Activated B cell treated with CpG ODN at 0.5 μM for 24 hours (primary cell): ENCODE measurements around the gene PPM1G. TPM values are rescaled to one million over a fixed set of nuclear protein-coding genes. Genes with fewer than 3 reads are reported as not detected.
"Not testable (repeated sequence)": the region's sequence is repeated elsewhere in the genome, so short reads cannot be mapped to it uniquely, and the experiment has no call there.

Experiments
- ATAC-seq: fragments of 200-7000 bp; cut with Tn5 transposase; one replicate; pipeline ENCODE4 v1.10.0; 2021; ENCODE audit warnings: low read depth, mild to moderate bottlenecking, moderate library complexity
- CTCF ChIA-PET: fragments of 350-600 bp; sonication (Branson Sonifier 250); formaldehyde crosslinking; loops from one replicate; lab custom pipeline; 2021; ENCODE audit warnings: antibody characterized with exemption; lab: Charles Lee
- POLR2A ChIA-PET: fragments of 350-600 bp; sonication (Branson Sonifier 250); formaldehyde crosslinking; loops from one replicate; lab custom pipeline; 2021; ENCODE audit warnings: antibody characterized with exemption; lab: Charles Lee
- DNase-seq: peaks from one replicate; pipeline ENCODE4 v3.0.0; 2022
- H3K27ac Mint-ChIP-seq: one replicate; pipeline ENCODE4 v1.8.0; 2020; ENCODE audit warnings: mixed read lengths
- H3K27me3 Mint-ChIP-seq: one replicate; pipeline ENCODE4 v1.8.0; 2021; ENCODE audit warnings: mixed read lengths
- H3K36me3 Mint-ChIP-seq: one replicate; pipeline ENCODE4 v1.8.0; 2021; ENCODE audit warnings: low read depth, mixed read lengths
- H3K4me1 Mint-ChIP-seq: one replicate; pipeline ENCODE4 v1.8.0; 2021; ENCODE audit warnings: mixed read lengths
- H3K4me3 Mint-ChIP-seq: one replicate; pipeline ENCODE4 v1.8.0; 2020; ENCODE audit warnings: mild to moderate bottlenecking, mixed read lengths
- H3K9me3 Mint-ChIP-seq: one replicate; pipeline ENCODE4 v1.8.0; 2020; ENCODE audit warnings: mixed read lengths
- intact Hi-C: fragments of 100-400 bp; cut with micrococcal nuclease; formaldehyde crosslinking; loops from one replicate; pipeline ENCODE4 v1.15.1; 2024
- total RNA-seq: library from RNA; stranded (reverse); gene quantifications from 2 replicates; pipeline ENCODE4 v1.2.3, GENCODE V29; 2022
- TF ChIP-seq, protein P1 (sequence below): fragments of 200-600 bp; IDR thresholded peaks from one replicate; pipeline ENCODE4 v1.8.0; 2022; ENCODE audit warnings: antibody characterized with exemption, mild to moderate bottlenecking

The PPM1G gene
- total RNA-seq, 1 donor from 2014 or later, result 74.7 TPM

DNA sequence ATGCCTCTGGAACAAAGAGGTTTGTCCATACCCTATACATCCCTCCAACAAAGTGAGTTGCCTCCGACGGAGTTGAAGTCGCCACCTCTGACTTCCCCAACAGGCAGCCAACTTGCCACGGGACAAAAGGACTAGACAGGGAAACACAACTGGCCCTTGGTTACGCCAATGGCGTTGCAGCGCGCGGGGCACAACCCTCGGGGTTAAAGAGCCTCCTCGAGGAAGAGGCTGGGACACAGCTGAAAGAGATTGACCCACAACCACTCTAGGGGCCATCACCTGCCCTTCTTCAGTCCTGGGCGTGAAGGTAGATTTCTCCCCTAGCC is 53.4 kb downstream of the PPM1G start:
- H3K27ac Mint-ChIP-seq, result peak overlapping the region; percentile 100
- CTCF ChIA-PET, result interaction anchor here (1.4 kb wide), 1 partner anchor 14 kb away, joined by 6 read pairs; the partner anchor contains the start of genes EIF2B4 and SNX17
- POLR2A ChIA-PET, result interaction anchor here (0.7 to 2.8 kb wide), 8 partner anchors 14 to 271 kb away, joined by 3 to 76 read pairs (median 19); partner anchors contain the start of genes ATRAID, EIF2B4, MPV17 and NRBP1
- no peaks in the 10 kb centered on the region for H3K27me3 Mint-ChIP-seq
- H3K4me1 Mint-ChIP-seq, result peaks cover 56% of the 10 kb centered on the region
- DNase-seq (no peak), ATAC-seq (peak; percentile 26)
- TF ChIP-seq, protein P1, sequence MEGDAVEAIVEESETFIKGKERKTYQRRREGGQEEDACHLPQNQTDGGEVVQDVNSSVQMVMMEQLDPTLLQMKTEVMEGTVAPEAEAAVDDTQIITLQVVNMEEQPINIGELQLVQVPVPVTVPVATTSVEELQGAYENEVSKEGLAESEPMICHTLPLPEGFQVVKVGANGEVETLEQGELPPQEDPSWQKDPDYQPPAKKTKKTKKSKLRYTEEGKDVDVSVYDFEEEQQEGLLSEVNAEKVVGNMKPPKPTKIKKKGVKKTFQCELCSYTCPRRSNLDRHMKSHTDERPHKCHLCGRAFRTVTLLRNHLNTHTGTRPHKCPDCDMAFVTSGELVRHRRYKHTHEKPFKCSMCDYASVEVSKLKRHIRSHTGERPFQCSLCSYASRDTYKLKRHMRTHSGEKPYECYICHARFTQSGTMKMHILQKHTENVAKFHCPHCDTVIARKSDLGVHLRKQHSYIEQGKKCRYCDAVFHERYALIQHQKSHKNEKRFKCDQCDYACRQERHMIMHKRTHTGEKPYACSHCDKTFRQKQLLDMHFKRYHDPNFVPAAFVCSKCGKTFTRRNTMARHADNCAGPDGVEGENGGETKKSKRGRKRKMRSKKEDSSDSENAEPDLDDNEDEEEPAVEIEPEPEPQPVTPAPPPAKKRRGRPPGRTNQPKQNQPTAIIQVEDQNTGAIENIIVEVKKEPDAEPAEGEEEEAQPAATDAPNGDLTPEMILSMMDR, result no peak
- H3K36me3 Mint-ChIP-seq, result peaks cover 22% of the 10 kb centered on the region
- peak overlapping the region; percentile 98 for H3K4me3 Mint-ChIP-seq
- H3K9me3 Mint-ChIP-seq, result no peaks in the 10 kb centered on the region
- intact Hi-C loops, result loop anchor here (1.0 to 2.0 kb wide), 9 partner anchors 14 to 272 kb away; partner anchors contain the start of genes ATRAID, EIF2B4, KHK and MPV17

DNA sequence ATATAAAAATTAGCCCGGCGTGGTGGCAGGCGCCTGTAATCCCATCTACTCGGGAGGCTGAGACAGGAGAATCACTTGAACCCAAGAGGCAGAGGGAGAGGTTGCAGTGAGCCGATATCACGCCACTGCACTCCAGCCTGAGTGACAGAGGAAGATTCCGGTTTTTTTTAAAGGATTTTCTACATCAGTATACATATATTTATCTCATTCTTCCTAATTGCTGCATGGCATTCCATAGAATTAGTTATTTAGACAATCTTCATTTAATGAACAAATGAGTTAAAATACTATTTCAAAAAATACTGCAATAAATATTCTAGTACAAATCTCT is 54.8 kb downstream of the PPM1G start:
- intact Hi-C loops, result no loop called here
- DNase-seq (no peak), ATAC-seq (no peak)
- ChIA-PET POLR2A (interaction anchor here (0.7 kb wide), 1 partner anchor 16 kb away, joined by 3 read pairs; no protein-coding TSS in a partner anchor), CTCF (interaction anchor here (0.8 kb wide), 1 partner anchor 13 kb away, joined by 3 read pairs; no protein-coding TSS in a partner anchor)
- Mint-ChIP-seq H3K27ac (no peak overlapping the region), H3K4me3 (no peak overlapping the region), H3K27me3 (no peaks in the 10 kb centered on the region), H3K9me3 (no peaks in the 10 kb centered on the region), H3K36me3 (peaks cover 27% of the 10 kb centered on the region), H3K4me1 (peaks cover 64% of the 10 kb centered on the region)
- TF ChIP-seq, protein P1, result no peak

DNA sequence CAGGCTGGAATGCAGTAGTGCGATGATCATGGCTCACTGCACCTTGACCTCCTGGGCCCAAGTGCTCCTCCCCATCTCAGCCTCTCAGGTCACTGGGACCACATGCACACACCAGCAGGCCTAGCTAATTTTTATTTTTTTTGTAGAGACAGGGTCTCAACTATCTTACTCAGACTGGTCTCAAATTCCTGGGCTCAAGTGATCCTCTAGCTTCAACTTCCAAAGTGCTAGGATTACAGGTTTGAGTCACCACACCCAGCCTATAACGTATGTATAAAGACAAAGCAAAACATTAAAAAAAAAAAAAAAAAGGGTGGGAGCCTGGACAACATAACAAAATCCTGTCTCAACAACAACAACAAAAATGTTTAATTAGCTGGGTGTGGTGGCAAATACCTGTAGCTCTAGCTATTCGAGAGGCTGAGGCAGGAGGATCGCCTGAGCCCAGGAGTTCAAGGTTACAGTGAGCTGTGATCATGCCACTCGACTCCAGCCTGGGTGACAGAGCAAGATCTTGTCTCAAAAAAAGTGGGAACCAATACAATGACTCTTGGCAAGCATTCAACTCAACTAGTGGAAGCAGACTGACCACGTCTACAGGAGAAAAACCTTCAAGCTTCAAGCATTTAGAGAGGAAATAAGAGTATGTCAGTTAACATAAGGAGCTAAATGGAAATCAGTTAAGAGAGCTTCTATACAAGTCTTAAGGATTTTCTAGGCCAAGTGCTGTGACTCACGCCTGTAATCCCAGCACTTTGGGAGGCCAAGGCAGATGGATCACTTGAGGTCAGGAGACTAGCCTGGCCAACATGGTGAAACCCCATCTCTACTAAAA is 55.4 kb downstream of the PPM1G start:
- ATAC-seq, result no peak
- CTCF ChIA-PET, result interaction anchor here (0.8 kb wide), 1 partner anchor 14 kb away, joined by 3 read pairs; no protein-coding TSS in a partner anchor
- POLR2A ChIA-PET, result interaction anchor here (0.7 kb wide), 1 partner anchor 17 kb away, joined by 3 read pairs; no protein-coding TSS in a partner anchor
- intact Hi-C loops, result no loop called here
- Mint-ChIP-seq H3K27ac (no peak overlapping the region), H3K4me3 (peak overlapping the region; percentile 15), H3K36me3 (peaks cover 29% of the 10 kb centered on the region), H3K27me3 (no peaks in the 10 kb centered on the region), H3K9me3 (no peaks in the 10 kb centered on the region), H3K4me1 (peaks cover 64% of the 10 kb centered on the region)
- DNase-seq, result no peak
- TF ChIP-seq, protein P1, result no peak

DNA sequence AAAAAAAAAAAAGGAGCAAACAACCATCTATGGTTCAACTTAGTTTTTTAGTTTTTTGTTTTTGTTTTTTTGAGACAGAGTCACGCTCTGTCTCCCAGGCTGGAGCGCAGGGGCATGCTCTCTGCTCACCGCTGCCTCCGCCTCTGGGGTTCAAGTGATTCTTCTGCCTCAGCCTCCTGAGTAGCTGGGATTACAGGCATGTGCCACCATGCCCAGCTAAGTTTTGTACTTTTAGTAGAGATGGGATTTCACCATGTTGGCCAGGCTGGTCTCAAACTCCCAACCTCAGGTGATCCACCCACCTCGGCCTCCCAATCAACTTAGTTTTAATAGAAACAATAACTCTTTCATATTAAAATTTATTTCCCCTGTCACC is 56.0 kb downstream of the PPM1G start:
- H3K27ac Mint-ChIP-seq, ATAC-seq, CTCF ChIA-PET, intact Hi-C loops, DNase-seq, H3K27me3 Mint-ChIP-seq, H3K9me3 Mint-ChIP-seq, H3K4me3 Mint-ChIP-seq: not testable (repeated sequence)
- H3K4me1 Mint-ChIP-seq, result peaks cover 61% of the 10 kb centered on the region
- POLR2A ChIA-PET, result interaction anchor here (0.7 to 1.2 kb wide), 2 partner anchors 16 to 356 kb away, joined by 3 to 4 read pairs; no protein-coding TSS in a partner anchor
- peaks cover 29% of the 10 kb centered on the region for H3K36me3 Mint-ChIP-seq

DNA sequence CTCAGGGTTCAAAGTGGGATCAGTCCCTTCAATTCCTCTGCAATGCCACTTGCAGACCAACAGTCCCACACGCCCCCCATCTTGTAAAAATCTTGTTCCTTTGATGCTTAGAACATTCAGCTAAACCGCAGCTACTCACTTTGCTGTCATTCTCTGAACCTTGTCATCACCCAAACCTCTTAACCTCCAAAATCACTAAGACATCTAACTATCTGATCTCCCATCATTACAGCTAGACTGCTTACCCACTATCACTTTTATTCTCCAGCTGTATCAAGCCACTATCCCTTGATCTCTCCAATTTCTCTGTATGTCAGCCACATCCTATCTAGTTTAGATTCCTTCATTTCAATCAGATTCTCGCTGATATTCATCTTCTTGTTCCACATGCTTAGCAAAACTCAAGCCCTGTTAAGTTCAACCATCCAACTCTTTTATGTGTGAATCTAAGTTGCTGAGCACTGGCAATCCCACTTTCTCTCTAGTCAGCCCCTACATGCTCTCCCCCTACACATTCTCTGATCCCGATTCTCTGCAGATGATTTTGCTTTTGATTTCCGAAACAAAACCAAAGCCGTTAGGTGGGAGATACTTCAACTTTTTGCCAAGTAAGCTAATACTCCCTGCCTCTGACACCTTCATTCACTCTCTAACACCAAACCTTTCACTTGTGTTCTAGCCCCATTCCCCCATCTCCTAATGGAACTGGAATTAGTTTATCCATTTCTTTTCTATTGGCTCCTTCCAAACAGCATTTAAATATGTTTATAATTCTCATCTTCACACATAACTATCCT is 57.4 kb downstream of the PPM1G start:
- intact Hi-C loops, result no loop called here
- Mint-ChIP-seq H3K36me3 (peaks cover 37% of the 10 kb centered on the region), H3K27me3 (no peaks in the 10 kb centered on the region), H3K4me1 (peaks cover 58% of the 10 kb centered on the region), H3K27ac (no peak overlapping the region), H3K9me3 (no peaks in the 10 kb centered on the region), H3K4me3 (no peak overlapping the region)
- ATAC-seq, result no peak
- no peak for DNase-seq
- TF ChIP-seq, protein P1, result no peak
- POLR2A ChIA-PET, result interaction anchor here (1.2 kb wide), 1 partner anchor 17 kb away, joined by 3 read pairs; no protein-coding TSS in a partner anchor
- CTCF ChIA-PET, result no interaction called here
